K562 (cell line): Measurements from ENCODE around the gene IFI30. TPM values are rescaled to one million over a fixed set of nuclear protein-coding genes. Genes with fewer than 3 reads are reported as not detected.

Experiments
- ATF7 ChIP-seq: fragments of 450-650 bp; IDR thresholded peaks from 2 replicates; pipeline ENCODE4 v1.7.1; 2014; ENCODE audit warnings: mild to moderate bottlenecking, moderate library complexity
- CBX1 ChIP-seq: sonication (generic); IDR thresholded peaks from 2 replicates; pipeline ENCODE4 v1.6.1; 2016; ENCODE audit warnings: antibody characterized with exemption, low read depth, mild to moderate bottlenecking
- DMBX1 ChIP-seq: fragments of 250-450 bp; sonication (Bioruptor Pico); IDR thresholded peaks from 2 replicates; pipeline ENCODE4 v1.8.0; 2022; ENCODE audit warnings: inconsistent platforms, mild to moderate bottlenecking, moderate library complexity, borderline replicate concordance
- E2F6 ChIP-seq, 2 experiments: IDR thresholded peaks; 2 replicates each; pipeline ENCODE4 v1.6.1; 2011; ENCODE audit warnings: borderline replicate concordance in 1 of 2, control low read depth in 1 of 2, low read depth in 1 of 2, low read length in 1 of 2, mild to moderate bottlenecking in 1 of 2, mixed read lengths in 1 of 2, moderate library complexity in 1 of 2; ENCODE audit not compliant: insufficient read depth in 1 of 2, insufficient read length in 1 of 2, poor library complexity in 1 of 2, severe bottlenecking in 1 of 2; ENCODE audit errors: extremely low read depth in 1 of 2
- GATA2 ChIP-seq: sonication (generic); formaldehyde crosslinking; IDR thresholded peaks from 2 replicates; pipeline ENCODE4 v1.4.0; 2020; ENCODE audit warnings: mild to moderate bottlenecking, missing genetic modification reagents
- HES1 ChIP-seq: fragments of 450-650 bp; IDR thresholded peaks from 2 replicates; pipeline ENCODE4 v1.6.1; 2016; ENCODE audit warnings: low read depth, mild to moderate bottlenecking, moderate library complexity
- KDM5B ChIP-seq: fragments of 200-600 bp; sonication (generic); IDR thresholded peaks from 2 replicates; pipeline ENCODE4 v1.6.1; 2012; ENCODE audit warnings: low read depth, mild to moderate bottlenecking, moderate library complexity, low read length, control low read depth, inconsistent platforms; ENCODE audit not compliant: insufficient replicate concordance
- KLF1 ChIP-seq: fragments of 450-650 bp; IDR thresholded peaks from 2 replicates; pipeline ENCODE4 v1.6.1; 2016; ENCODE audit warnings: missing genetic modification characterization, missing compliant biosample characterization
- NONO ChIP-seq, 2 experiments: fragments of 200-400 bp in 1 of 2; fragments of 450-650 bp in 1 of 2; formaldehyde crosslinking in 1 of 2; IDR thresholded peaks; 2 replicates each; pipeline ENCODE4 v1.6.1; 2017; ENCODE audit warnings: low read depth in 2 of 2, mild to moderate bottlenecking in 2 of 2, moderate library complexity in 2 of 2, low read length in 1 of 2
- TAL1 ChIP-seq: fragments of 450-650 bp; IDR thresholded peaks from 2 replicates; pipeline ENCODE4 v1.6.1; 2016; ENCODE audit warnings: mild to moderate bottlenecking
- TEAD1 ChIP-seq, 2 experiments: fragments of 450-650 bp in 1 of 2; sonication (generic) in 1 of 2; formaldehyde crosslinking; IDR thresholded peaks; 2 replicates each; pipeline versions ENCODE4 v1.4.0 to v1.8.0; 2020 to 2022; ENCODE audit warnings: mild to moderate bottlenecking in 2 of 2, missing genetic modification reagents in 1 of 2
- ZBTB7A ChIP-seq: IDR thresholded peaks from 2 replicates; pipeline ENCODE4 v1.6.1; 2011; ENCODE audit warnings: low read depth, mild to moderate bottlenecking, low read length, moderate library complexity, borderline replicate concordance; ENCODE audit not compliant: control insufficient read depth
- ZC3H8 ChIP-seq: fragments of 450-650 bp; IDR thresholded peaks from 2 replicates; pipeline ENCODE4 v1.6.1; 2017
- ZNF121 ChIP-seq: sonication (generic); formaldehyde crosslinking; conservative IDR thresholded peaks from 2 replicates; pipeline ENCODE4 v1.8.0; 2022; ENCODE audit warnings: missing genetic modification reagents
- ZNF184 ChIP-seq: sonication (generic); formaldehyde crosslinking; IDR thresholded peaks from 2 replicates; pipeline ENCODE4 v1.5.0; 2020; ENCODE audit warnings: missing genetic modification reagents
- ZNF212 ChIP-seq: fragments of 450-650 bp; formaldehyde crosslinking; IDR thresholded peaks from 2 replicates; pipeline ENCODE4 v1.4.0; 2020; ENCODE audit warnings: mild to moderate bottlenecking
- ZNF263 ChIP-seq: sonication (generic); formaldehyde crosslinking; IDR thresholded peaks from 2 replicates; pipeline ENCODE4 v1.8.0; 2022; ENCODE audit warnings: mild to moderate bottlenecking, missing genetic modification reagents, borderline replicate concordance
- polyA plus RNA-seq, 8 experiments: library from polyadenylated mRNA; depleted of rRNA in 4 of 8; stranded (reverse) in 5 of 8; unstranded in 3 of 8; fragments of >200 nt; fragmentation: Nextera tagmentation in 2 of 8; fragmentation: Illumina TruSeq in 1 of 8; extraction: Ambion mirVana in 2 of 8; extraction: Trizol in 1 of 8; gene quantifications; 2 replicates each; pipeline versions ENCODE4 v1.2.1 to v1.2.3, GENCODE V29; 2011 to 2014; ENCODE audit warnings: inconsistent platforms in 1 of 8, missing spikeins in 1 of 8
- total RNA-seq, 7 experiments: library from RNA; depleted of rRNA in 6 of 7; stranded (reverse); fragments of >200 nt in 6 of 7; fragmentation: Illumina TruSeq in 2 of 7; extraction: Trizol in 2 of 7; gene quantifications; 2 replicates each; pipeline versions ENCODE4 v1.2.1 to v1.2.3, GENCODE V29; 2011 to 2021; ENCODE audit warnings: low replicate concordance in 1 of 7

Gene IFI30
- total and polyA plus RNA-seq, 9 of the 15 experiments (the other 6 are each of a cell fraction or from before 2014, with no cell fraction given): 63.7 to 430 (median 109) TPM

DNA sequence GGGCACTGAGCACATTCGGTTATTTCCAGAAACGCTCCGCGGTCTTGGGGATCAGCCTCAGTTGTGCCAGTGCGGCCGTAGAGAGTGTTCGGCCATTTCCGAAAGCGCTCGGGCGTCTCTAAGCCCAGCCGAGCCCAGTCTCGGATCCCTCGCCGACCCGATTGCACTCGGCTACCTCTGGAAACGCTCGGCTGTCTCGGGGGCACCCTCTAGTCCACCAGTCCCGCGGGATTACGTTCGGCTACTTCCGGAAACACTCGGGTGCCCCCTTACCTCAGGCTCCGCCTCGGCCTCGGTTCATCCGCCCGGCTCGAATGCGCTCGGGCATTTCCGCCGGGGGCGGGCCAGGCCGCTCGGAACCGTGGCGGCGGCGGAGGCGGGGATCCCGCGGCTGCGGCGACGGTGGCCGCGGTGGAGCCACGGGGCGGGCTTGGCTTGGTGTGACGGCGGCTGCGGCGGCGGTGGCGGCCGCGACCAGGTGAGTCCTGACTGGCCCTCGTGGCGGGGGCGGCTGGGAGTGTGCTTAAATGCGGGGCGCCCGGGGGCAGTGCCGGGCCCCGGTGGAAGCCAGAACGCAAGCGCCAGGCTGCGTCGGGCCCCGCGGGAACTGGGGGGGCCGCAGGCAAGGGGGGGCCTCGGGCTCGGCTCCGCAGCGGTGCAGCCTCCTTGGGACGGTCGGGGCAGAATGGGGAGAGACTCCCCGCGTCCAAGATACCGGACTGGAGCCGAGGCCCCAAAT is 20.6 kb upstream of the IFI30 start, which contains the start of gene PIK3R2 (continued):
- no peak for TF ChIP-seq HES1
- TF ChIP-seq E2F6 (IDR thresholded peaks at IDR 0.05; ENCODE audit: borderline replicate concordance in 1 of 2, extremely low read depth in 1 of 2, insufficient read depth in 1 of 2, insufficient read length in 1 of 2, low read depth in 1 of 2, low read length in 1 of 2, poor library complexity in 1 of 2, severe bottlenecking in 1 of 2): peak; percentile 70 to 89
- TF ChIP-seq KLF1: 0 out of 2 replicates have a peak, but pooled peaks have one; percentile 40
- TF ChIP-seq ZNF212: 0 out of 2 replicates have a peak, but pooled peaks have one; percentile 24
- no peak for TF ChIP-seq ZNF121 (CRISPR knock-in tag)
- no peak for TF ChIP-seq ZNF184 (CRISPR knock-in tag)
- no peak for TF ChIP-seq ZC3H8
- TF ChIP-seq ZBTB7A: no peak; the same call in 1 of the 2 replicates
- TF ChIP-seq CBX1: peak; percentile 81; the same call in 1 of the 2 replicates
- peak; percentile 29 for TF ChIP-seq KDM5B
- TF ChIP-seq NONO (IDR thresholded peaks at IDR 0.05; ENCODE audit: low read depth in 2 of 2, low read length in 1 of 2): peak; percentile 66 to 84; a peak in 3 of 4 replicates
- TF ChIP-seq DMBX1: no peak
- 0 out of 2 replicates have a peak, but pooled peaks have one; percentile 64 for TF ChIP-seq ATF7
- TF ChIP-seq GATA2 (CRISPR knock-in tag): no peak
- TF ChIP-seq TEAD1 (CRISPR knock-in tag; IDR thresholded peaks at IDR 0.05): 0 out of 4 replicates have a peak, but pooled peaks of 1 of the 2 experiments have one; percentile 20
- TF ChIP-seq TAL1: no peak
- peak; percentile 54; the same call in 1 of the 2 replicates for TF ChIP-seq ZNF263
